Activated T-cell treated with anti-CD3 and anti-CD28 coated beads for 1 hour (primary cell): ENCODE results near the gene CYB5A.
"Not testable (repeated sequence)": the region's sequence is repeated elsewhere in the genome, so short reads cannot be mapped to it uniquely, and the experiment has no call there.

Experiments used
- DNase-seq: peaks from one replicate; pipeline ENCODE4 v3.0.0-alpha.2; 2020; ENCODE audit warnings: low read depth

CYB5A gene

DNA sequence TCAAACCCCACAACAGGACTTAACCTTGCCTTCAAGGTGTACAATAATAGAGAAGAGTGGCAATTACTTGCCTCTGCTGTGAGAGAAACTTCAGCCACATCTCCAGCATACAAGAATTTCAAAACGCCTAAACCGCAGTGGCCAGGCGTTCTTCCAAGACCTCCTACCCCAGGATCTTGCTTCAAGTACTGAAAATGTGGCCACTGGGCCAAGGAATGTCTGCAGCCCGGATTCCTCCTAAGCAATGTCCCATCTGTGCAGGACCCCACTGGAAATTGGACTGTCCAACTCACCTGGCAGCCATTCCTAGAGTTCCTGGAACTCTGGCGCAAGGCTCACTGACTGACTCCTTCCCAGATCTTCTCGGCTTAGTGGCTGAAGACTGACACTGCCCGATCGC is 2.8 kb upstream of the CYB5A start:
- DNase-seq = no peak

DNA sequence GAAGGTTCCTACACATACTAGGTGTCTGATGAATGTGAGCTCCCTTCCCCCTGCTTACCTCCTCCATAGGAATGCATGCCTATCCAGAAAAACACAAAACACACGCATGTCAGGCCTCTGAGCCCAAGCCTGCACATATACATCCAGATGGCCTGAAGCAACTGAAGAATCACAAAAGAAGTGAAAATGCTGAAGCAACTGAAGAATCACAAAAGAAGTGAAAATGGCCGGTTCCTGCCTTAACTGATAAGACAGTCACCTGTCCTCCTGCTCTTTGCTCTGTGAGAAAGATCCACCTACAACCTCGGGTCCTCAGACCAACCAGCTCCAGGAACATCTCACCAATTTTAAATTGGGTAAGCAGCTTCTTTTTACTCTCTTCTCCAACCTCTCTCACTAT is 1.2 kb upstream of the CYB5A start:
- DNase-seq = not testable (repeated sequence)

DNA sequence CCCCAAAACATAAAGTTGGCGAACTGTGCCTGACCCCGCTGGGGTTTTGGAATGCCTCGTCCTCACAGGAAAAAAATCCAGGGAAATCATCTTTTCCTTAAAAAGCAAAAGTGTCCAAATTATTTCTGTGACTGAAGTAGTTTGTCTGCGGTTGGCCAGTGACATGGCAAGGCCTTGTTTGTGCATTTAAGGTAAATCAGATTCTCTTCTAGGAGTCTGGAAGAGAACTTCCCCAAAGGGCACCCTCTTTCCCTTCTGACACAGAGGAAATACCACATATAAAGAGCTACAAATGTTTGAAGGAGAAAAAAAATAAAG is 737 bp upstream of the CYB5A start:
- DNase-seq = no peak

DNA sequence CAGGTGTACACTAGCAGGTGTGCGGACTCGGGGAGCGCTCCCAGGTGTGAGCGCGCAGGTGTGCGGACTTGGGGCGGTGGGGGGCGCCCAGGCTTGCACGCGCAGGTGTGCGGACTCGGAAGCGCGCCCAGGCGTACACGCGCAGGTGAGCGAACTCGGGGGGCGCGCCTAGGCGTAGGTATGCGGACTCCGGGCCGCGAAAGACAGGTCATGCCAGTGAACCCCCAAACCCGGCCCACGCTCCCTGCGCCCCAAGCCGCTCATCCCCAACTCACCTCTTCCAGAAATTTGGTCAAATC is 342 bp downstream of the CYB5A start:
- DNase-seq = no peak

DNA sequence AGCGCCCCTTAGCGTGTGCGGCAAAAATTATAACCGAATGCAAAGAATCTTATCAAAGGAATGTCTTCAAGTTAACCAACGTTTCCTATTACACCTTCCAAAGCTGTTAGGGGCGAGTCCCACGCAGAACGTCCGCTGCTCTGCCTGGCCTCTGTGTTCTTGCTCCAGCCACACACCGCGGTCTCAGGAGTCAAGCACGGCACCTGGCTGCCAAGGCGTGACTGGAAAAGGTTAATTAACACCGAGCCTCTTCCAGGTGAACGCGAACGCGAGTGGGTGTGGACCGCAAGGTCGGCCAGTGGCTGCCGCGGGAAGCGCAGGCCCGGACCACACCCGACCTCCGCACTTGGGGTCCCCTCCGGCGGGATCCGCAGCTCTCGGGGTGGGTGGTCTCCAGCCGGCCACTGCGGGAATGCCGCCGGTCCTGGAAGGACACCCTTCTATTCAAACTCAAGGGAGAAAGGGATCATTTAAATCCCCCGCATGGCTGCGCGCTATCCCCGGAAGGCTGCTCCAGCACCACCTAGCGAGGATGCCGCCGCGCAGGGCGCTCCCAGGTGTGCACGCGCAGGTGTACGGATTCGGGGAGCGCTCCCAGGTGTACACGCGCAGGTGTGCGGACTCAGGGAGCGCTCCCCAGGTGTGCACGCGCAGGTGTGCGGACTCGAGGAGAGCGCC is 830 bp downstream of the CYB5A start:
- no peak for DNase-seq

DNA sequence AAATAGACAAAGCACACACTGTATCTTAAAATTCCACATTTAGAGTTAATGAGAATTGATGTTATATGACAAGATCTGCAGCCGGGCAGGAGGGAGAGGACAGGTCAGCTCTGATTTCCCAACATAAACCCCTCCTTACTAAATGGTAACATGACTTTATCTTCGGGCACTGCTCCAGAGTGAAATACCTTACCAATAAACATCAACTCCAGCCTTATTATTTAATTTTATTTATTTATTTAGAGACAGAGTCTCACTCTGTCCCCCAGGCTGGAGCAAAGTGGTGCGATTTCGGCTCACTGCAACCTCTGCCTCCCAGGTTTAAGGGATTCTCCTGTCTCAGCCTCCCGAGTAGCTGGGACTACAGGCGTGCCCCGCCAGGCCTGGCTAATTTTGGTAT is 1.7 kb downstream of the CYB5A start:
- DNase-seq = no peak

DNA sequence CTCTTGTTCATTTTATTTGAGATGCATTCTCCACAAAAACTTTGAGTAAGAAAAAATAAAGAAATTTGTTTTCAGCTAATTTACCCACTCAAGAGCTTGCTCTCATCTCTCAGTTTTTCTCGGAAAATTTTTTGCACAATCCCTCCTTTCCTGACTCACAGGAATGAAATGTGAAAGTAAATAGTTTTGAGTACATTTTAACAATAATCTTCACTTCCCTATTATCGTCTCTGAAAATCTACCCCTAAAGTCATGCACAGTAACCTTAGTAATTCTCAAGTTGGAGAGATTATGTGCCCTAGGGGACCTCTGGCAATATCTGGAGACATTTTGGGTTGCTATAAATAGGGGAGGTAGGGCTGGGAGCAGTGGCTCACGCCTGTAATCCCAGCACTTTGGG is 2.6 kb downstream of the CYB5A start:
- no peak for DNase-seq

DNA sequence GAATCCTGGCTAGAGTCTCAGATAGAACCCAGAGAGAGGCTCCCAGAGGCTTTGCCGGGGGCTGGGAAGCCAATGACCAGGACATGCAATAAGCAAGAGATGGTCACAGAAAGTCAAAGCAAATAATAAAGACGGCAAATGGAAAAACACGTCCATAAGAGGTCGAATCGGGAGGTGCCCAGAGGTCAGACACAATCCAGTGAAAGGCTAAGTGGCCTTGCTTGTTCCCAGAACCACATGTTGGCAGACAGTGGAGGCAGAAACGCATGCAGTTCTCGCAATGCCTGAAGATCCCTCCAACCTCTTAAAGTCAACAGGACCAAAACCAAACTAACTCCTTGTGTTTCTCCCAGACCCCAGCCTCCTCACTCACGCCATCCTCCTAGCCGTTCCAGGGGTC is 3.0 kb downstream of the CYB5A start:
- no peak for DNase-seq

GRCh38 chr18:74288041-74288440 is 3.7 kb downstream of the CYB5A start:
- no peak for DNase-seq

GRCh38 chr18:74286856-74287255 is 4.9 kb downstream of the CYB5A start:
- no peak for DNase-seq

GRCh38 chr18:74286106-74286855 is 5.5 kb downstream of the CYB5A start:
- DNase-seq = no peak

GRCh38 chr18:74285583-74285982 is 6.2 kb downstream of the CYB5A start:
- DNase-seq = not testable (repeated sequence)

- DNase-seq = no peak
These were observed 6.8 kb downstream of the CYB5A start for GRCh38 chr18:74284980-74285355.

- DNase-seq = no peak
These were observed 7.4 kb downstream of the CYB5A start for GRCh38 chr18:74284191-74284979.

DNA sequence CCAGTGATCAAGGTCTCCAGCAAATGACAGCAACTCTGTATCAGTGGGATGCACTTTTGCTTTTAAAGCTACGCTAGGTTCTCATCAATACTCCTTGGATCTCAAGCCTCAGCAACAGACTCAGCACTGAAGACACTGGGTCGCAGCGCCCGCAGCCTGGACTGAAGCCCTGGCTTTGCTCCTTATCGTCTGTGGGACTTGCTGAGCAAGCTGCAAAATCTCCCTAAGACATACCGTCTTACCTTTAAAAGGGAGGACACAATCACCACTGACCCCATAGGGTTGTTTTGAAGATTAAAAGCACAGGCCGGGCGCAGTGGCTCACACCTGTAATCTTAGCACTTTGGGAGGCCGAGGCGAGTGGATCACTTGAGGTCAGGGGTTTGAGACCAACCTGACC is 8.1 kb downstream of the CYB5A start:
- DNase-seq = no peak

- no peak for DNase-seq
These were observed 8.8 kb downstream of the CYB5A start for GRCh38 chr18:74282755-74283554.

GRCh38 chr18:74281980-74282754 is 9.6 kb downstream of the CYB5A start:
- DNase-seq = no peak

DNA sequence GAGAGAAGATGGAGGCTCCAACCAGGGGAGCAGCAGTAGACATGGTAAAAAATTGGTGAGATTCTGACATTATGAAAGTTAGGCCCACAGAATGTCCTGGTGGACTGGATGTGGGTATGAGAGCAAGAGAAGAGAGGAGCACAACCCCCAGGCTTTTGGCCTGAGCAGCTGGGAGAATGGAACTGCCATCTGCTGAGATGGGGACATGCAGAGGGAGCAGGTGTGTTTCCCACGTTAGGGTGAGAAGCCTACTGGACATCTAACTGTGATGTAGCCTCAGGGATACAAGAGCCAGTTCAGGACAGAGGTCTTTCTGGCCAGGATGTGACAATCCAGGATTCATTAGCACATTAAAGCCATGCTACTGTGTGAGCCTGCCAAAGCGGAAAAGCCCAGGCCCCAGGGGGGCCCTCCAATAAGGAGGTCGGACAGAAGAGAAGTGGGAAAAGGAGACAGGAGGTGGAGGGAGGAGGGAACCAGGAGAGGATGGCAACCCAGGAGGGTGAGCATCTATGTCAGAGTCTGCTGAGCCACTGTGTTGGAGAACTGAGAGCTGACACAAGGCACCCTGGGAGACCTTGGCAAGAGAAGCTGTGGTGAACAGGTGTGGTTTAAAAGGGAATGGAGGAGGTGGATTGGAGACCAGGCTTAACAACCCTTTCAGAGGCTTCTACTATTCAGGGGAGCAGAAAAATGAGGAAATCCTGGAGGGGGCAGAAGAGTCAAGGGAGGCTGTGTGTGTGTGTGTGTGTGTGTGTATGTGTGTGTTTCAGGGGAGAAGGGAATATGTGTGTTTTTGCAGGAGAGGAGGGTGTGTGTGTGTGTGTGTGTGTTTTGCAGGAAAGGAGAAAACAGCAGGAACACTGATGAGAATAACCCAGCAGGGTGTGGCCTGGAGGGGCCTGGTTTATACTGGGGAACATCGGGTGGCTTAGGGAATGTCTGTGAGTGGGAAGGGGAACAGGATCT is 10.5 kb downstream of the CYB5A start:
- DNase-seq = no peak

GRCh38 chr18:74278983-74279382 is 12.8 kb downstream of the CYB5A start:
- no peak for DNase-seq

DNA sequence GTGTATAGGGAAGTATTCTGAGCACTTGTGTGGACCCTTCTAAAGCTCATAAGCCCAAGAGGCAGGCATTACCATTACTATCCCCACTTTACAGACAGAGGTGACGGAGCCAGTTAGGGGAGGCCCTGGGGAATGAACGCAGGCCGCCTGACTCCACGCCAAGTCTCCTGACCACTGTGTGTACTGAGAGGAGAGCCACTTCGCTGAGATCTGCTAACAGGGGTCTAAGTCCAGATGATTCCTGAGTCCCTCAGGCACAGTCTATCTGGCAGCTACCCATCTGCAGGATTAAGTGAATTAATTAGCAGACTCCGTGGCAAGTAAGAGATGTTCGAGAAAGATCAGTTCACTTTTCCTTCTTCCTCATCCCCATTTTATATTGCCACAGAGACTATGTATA is 13.7 kb downstream of the CYB5A start:
- no peak for DNase-seq

DNA sequence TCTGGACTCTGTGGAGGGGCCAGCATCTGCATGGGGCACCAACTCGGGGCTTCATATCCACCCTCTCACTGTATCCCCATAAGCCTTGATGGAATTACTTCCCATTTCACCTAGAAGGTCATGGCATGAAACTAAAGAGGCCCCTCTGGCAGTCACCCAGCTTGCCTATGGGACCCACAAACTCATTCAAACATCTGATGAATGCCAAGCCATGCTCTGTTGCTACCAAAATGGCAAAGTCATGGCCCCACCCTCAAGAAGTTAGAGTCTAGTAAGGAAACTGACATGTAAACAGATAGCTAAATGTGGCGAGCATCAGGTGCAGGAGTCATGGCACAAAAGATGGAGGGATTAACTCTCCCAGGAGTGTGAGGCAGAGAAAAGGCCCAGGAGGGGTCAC is 14.5 kb downstream of the CYB5A start:
- DNase-seq = no peak
